Fibroblast of lung (primary cell): ENCODE results near the gene PNKP.

Experiments
- EZH2 ChIP-seq: IDR thresholded peaks from 2 replicates; pipeline ENCODE4 v1.5.1; 2012; ENCODE audit warnings: low read length, control low read depth, mild to moderate bottlenecking; ENCODE audit errors: missing control alignments
- TF ChIP-seq, protein P1 (sequence below), 2 donors: IDR thresholded peaks in 1 of 2; conservative IDR thresholded peaks in 1 of 2; 1 replicate in 1 of 2; 2 replicates in 1 of 2; pipeline ENCODE4 v1.5.1; 2011 to 2012; ENCODE audit warnings: low read length in 2 of 2, control low read depth in 1 of 2, inconsistent platforms in 1 of 2, low read depth in 1 of 2, mild to moderate bottlenecking in 1 of 2

DNA sequence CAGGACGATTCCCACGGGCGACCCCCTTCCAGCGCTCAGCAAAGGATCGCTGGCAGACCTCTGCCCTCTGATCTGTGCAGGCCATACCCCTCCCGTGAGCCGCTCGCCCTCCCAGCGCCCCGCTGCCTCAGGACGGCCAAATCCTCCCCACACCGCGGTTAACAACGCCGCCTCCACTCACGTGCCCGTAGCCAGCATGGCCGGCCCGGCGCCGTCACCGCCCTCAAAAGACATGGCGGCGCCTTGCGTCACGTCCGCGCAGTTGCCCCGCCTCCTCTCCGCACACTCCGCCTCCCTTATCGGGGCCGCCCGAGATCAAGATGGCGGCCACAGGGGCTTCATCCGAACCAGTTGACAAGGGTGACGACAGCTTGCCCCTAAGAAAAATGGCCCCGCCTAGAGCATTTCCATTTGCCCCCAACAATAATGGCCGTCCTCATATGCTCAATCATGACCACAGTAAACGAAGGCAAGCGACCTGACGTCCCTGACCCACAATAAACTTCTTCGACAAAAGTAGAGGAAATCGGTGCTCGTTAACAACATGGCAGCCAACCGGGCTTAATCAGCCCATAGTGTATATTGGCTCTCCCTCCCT, 9.1 kb upstream of the PNKP start:
- TF ChIP-seq, protein P1, sequence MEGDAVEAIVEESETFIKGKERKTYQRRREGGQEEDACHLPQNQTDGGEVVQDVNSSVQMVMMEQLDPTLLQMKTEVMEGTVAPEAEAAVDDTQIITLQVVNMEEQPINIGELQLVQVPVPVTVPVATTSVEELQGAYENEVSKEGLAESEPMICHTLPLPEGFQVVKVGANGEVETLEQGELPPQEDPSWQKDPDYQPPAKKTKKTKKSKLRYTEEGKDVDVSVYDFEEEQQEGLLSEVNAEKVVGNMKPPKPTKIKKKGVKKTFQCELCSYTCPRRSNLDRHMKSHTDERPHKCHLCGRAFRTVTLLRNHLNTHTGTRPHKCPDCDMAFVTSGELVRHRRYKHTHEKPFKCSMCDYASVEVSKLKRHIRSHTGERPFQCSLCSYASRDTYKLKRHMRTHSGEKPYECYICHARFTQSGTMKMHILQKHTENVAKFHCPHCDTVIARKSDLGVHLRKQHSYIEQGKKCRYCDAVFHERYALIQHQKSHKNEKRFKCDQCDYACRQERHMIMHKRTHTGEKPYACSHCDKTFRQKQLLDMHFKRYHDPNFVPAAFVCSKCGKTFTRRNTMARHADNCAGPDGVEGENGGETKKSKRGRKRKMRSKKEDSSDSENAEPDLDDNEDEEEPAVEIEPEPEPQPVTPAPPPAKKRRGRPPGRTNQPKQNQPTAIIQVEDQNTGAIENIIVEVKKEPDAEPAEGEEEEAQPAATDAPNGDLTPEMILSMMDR (conservative IDR thresholded peaks at IDR 0.05 in 1 of 2, IDR thresholded peaks at IDR 0.05 in 1 of 2; ENCODE audit: low read depth in 1 of 2, low read length in 2 of 2): no peak
- no peak for TF ChIP-seq EZH2
